C4-2B (cell line): ENCODE data around the gene NRP1.
A peak's percentile ranks its signal among the peaks of the same experiment; 100 is the strongest.

Source experiments
- H3K27ac ChIP-seq: fragments of 450-650 bp; 2 replicates; pipeline ENCODE4 v1.5.1; 2017
- CTCF ChIP-seq: fragments of 450-650 bp; conservative IDR thresholded peaks from 2 replicates; pipeline ENCODE4 v1.5.1; 2017; ENCODE audit warnings: mild to moderate bottlenecking
- ZFX ChIP-seq: fragments of 450-650 bp; IDR thresholded peaks from 2 replicates; pipeline ENCODE4 v1.6.1; 2017

The NRP1 gene

GRCh38 chr10:33336582-33337325, 2.3 kb upstream of the NRP1 start:
- H3K27ac ChIP-seq: peak overlapping the region; percentile 96
- TF ChIP-seq CTCF: no peak
- TF ChIP-seq ZFX: no peak

GRCh38 chr10:33335801-33336581, 1.5 kb upstream of the NRP1 start:
- H3K27ac ChIP-seq: peak overlapping the region; percentile 96
- TF ChIP-seq CTCF (no peak), ZFX (no peak)

GRCh38 chr10:33335551-33335800, 1.0 kb upstream of the NRP1 start:
- TF ChIP-seq CTCF (no peak), ZFX (0 out of 2 replicates have a peak, but pooled peaks have one; percentile 44)
- peak overlapping the region; percentile 96 for H3K27ac ChIP-seq

GRCh38 chr10:33334805-33335550, 511 bp upstream of the NRP1 start:
- no peak for TF ChIP-seq ZFX
- TF ChIP-seq CTCF: peak; percentile 72
- H3K27ac ChIP-seq: peak overlapping the region; percentile 96

- peak overlapping the region; percentile 96 for H3K27ac ChIP-seq
These were observed 986 bp downstream of the NRP1 start for GRCh38 chr10:33333260-33334101.

More at GRCh38 chr10:33333260-33334101, 986 bp downstream of the NRP1 start:
- TF ChIP-seq CTCF: no peak
- TF ChIP-seq ZFX: no peak
